Type B pancreatic cell (in vitro differentiated cells): ENCODE measurements around the gene EYA4. TPM values are rescaled to one million over a fixed set of nuclear protein-coding genes. Genes with fewer than 3 reads are reported as not detected.

Experiments
- DNase-seq: peaks from one replicate; pipeline ENCODE4 v3.0.0; 2021; ENCODE audit warnings: mixed read lengths; ENCODE audit not compliant: unreplicated experiment; ENCODE audit errors: extremely low spot score
- H3K27ac Mint-ChIP-seq: 2 replicates; pipeline ENCODE4 v1.8.0; 2021; ENCODE audit warnings: mild to moderate bottlenecking, mixed read lengths
- H3K27me3 Mint-ChIP-seq: 2 replicates; pipeline ENCODE4 v1.8.0; 2021; ENCODE audit warnings: mixed read lengths
- H3K36me3 Mint-ChIP-seq: 2 replicates; pipeline ENCODE4 v1.8.0; 2021; ENCODE audit warnings: mixed read lengths
- H3K4me1 Mint-ChIP-seq: one replicate; pipeline ENCODE4 v1.8.0; 2021; ENCODE audit warnings: mixed read lengths; ENCODE audit not compliant: unreplicated experiment
- H3K4me3 Mint-ChIP-seq: 2 replicates; pipeline ENCODE4 v1.8.0; 2021; ENCODE audit warnings: mild to moderate bottlenecking, mixed read lengths
- H3K9me3 Mint-ChIP-seq: 2 replicates; pipeline ENCODE4 v1.8.0; 2021; ENCODE audit warnings: mixed read lengths
- total RNA-seq: library from RNA; stranded (reverse); gene quantifications from 2 replicates; pipeline ENCODE4 v1.2.1, GENCODE V29; 2021; ENCODE audit warnings: low replicate concordance
- TF ChIP-seq, protein P1 (sequence below): fragments of 200-600 bp; sonication (generic); conservative IDR thresholded peaks from 2 replicates; pipeline ENCODE4 v1.5.0; 2021; ENCODE audit warnings: antibody characterized with exemption, mild to moderate bottlenecking

Gene EYA4
- total RNA-seq, 1 donor from 2014 or later, result 29.7 TPM

GRCh38 chr6:133277228-133277899 is 36.2 kb downstream of the EYA4 start:
- DNase-seq, result no peak
- H3K27ac Mint-ChIP-seq, result no peak overlapping the region
- no peak overlapping the region for H3K4me3 Mint-ChIP-seq
- H3K36me3 Mint-ChIP-seq, result peaks cover 5% of the 10 kb centered on the region
- TF ChIP-seq, protein P1, sequence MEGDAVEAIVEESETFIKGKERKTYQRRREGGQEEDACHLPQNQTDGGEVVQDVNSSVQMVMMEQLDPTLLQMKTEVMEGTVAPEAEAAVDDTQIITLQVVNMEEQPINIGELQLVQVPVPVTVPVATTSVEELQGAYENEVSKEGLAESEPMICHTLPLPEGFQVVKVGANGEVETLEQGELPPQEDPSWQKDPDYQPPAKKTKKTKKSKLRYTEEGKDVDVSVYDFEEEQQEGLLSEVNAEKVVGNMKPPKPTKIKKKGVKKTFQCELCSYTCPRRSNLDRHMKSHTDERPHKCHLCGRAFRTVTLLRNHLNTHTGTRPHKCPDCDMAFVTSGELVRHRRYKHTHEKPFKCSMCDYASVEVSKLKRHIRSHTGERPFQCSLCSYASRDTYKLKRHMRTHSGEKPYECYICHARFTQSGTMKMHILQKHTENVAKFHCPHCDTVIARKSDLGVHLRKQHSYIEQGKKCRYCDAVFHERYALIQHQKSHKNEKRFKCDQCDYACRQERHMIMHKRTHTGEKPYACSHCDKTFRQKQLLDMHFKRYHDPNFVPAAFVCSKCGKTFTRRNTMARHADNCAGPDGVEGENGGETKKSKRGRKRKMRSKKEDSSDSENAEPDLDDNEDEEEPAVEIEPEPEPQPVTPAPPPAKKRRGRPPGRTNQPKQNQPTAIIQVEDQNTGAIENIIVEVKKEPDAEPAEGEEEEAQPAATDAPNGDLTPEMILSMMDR, result no peak
- H3K9me3 Mint-ChIP-seq, result no peaks in the 10 kb centered on the region
- peaks cover 3% of the 10 kb centered on the region for H3K27me3 Mint-ChIP-seq
- H3K4me1 Mint-ChIP-seq, result peaks cover 7% of the 10 kb centered on the region

- Mint-ChIP-seq H3K4me1 (peaks cover 7% of the 10 kb centered on the region), H3K36me3 (peaks cover 5% of the 10 kb centered on the region), H3K27ac (no peak overlapping the region), H3K4me3 (no peak overlapping the region), H3K27me3 (peaks cover 3% of the 10 kb centered on the region), H3K9me3 (no peaks in the 10 kb centered on the region)
- TF ChIP-seq, protein P1, result no peak
- no peak for DNase-seq
These were observed 36.9 kb downstream of the EYA4 start for GRCh38 chr6:133277900-133278545.

DNA sequence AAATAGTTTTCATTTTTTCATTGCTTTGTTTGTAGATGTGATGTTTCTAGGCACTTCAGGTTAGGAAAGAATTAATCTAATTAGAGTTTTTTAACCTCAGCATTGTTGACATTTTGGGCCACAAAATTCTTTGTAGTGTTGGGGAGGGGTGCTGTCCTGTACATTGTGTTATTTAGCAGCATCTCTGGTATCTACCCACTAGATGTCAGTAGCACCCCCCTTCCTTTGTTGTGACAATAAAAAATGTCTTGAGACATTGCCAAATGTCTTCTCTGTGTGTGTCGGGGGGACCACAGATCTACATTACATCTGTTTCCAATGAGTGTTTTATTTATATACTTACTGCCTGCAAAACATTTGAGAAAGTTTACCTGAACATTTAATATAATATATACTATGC is 45.6 kb downstream of the EYA4 start:
- peaks cover 11% of the 10 kb centered on the region for H3K9me3 Mint-ChIP-seq
- DNase-seq, result no peak
- no peak overlapping the region for H3K4me3 Mint-ChIP-seq
- TF ChIP-seq, protein P1, result peak; percentile 60
- peaks cover 16% of the 10 kb centered on the region for H3K4me1 Mint-ChIP-seq
- H3K36me3 Mint-ChIP-seq, result peaks cover 9% of the 10 kb centered on the region
- H3K27me3 Mint-ChIP-seq, result peaks cover 2% of the 10 kb centered on the region
- H3K27ac Mint-ChIP-seq, result no peak overlapping the region

- no peak for DNase-seq
- Mint-ChIP-seq H3K9me3 (peaks cover 11% of the 10 kb centered on the region), H3K4me3 (no peak overlapping the region), H3K27ac (no peak overlapping the region), H3K27me3 (peaks cover 2% of the 10 kb centered on the region), H3K4me1 (peaks cover 21% of the 10 kb centered on the region), H3K36me3 (peaks cover 9% of the 10 kb centered on the region)
- TF ChIP-seq, protein P1, result no peak
These were observed 47.5 kb downstream of the EYA4 start for GRCh38 chr6:133288662-133289061.

GRCh38 chr6:133289733-133290306 is 48.7 kb downstream of the EYA4 start:
- TF ChIP-seq, protein P1, result no peak
- H3K4me1 Mint-ChIP-seq, result peaks cover 21% of the 10 kb centered on the region
- peaks cover 2% of the 10 kb centered on the region for H3K27me3 Mint-ChIP-seq

More at GRCh38 chr6:133289733-133290306, 48.7 kb downstream of the EYA4 start:
- no peak overlapping the region for H3K4me3 Mint-ChIP-seq
- H3K36me3 Mint-ChIP-seq, result peaks cover 5% of the 10 kb centered on the region
- DNase-seq, result no peak
- H3K27ac Mint-ChIP-seq, result no peak overlapping the region
- peaks cover 11% of the 10 kb centered on the region for H3K9me3 Mint-ChIP-seq
